Inflammatory macrophage (primary cell): ENCODE results near the gene IL27RA.
A peak's percentile ranks its signal among the peaks of the same experiment; 100 is the strongest.

Experiments used
- DNase-seq, 2 donors: peaks; one replicate each; pipeline ENCODE4 v3.0.0-alpha.2; 2020 to 2022
- total RNA-seq, 18 experiments: gene quantifications; one replicate each; lab custom pipeline; 2026; ENCODE audit warnings: mixed read lengths in 6 of 18, inconsistent platforms in 2 of 18; lab: John Stamatoyannopoulos, UW

The IL27RA gene
- 12.5 to 138 (median 70.3) reads per million in 18 experiments for total RNA-seq

DNA sequence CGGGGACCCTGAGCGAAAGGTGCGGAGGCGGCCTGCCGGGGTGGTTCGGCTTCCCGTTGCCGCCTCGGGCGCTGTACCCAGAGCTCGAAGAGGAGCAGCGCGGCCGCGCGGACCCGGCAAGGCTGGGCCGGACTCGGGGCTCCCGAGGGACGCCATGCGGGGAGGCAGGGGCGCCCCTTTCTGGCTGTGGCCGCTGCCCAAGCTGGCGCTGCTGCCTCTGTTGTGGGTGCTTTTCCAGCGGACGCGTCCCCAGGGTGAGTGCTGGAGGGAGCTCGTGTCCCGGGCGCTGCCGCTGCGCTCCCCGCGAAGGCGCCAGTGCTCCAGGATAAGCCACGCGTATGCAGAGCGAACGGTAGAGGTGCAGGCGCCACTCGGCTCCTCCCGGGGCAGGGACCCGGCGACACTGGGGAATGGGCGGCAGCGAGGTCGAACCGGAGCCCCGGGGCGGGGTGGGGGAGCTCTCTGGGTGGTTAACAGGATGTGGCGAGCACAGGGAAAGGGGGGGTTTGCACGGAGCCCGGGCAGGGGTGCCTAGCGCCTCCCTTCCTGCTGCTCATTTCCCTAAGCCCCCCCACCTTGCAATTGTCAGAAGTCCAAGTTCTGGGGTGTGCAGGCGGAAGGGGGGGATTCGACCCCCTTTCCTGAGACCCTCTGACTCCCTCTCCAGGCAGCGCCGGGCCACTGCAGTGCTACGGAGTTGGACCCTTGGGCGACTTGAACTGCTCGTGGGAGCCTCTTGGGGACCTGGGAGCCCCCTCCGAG is at the start of gene IL27RA:
Gene IL27RA (plus strand): TSS at position 44 of the 762 bp plus-strand sequence. CDS start 111 bp downstream, at position 155.
- peak; percentile 51 to 61 for DNase-seq

DNA sequence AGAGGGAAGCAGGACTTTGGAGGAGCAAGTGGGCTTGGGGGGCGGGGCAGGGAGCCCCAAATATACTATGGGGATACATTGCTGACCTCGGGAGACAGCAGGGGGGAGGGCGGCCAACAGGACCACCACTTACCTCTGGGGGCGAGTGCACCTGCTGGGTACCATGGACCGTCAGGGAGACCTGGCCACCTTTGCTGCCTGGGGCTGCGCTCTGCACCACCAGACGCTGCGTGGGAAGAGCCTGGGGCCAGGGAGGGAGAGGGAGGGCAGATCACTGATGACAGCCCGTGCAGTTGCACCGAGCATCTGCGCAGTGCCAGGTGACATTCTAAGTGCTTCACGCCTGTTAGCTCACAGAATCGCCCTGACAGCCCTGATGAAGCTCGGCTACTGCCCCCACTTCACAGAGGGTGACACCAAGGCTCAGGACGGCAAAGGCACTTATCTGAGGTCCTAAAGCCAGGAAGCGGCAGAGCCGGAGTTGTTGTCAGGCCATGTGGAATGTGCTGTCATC is 49.5 kb upstream of the IL27RA start:
- DNase-seq = no peak

DNA sequence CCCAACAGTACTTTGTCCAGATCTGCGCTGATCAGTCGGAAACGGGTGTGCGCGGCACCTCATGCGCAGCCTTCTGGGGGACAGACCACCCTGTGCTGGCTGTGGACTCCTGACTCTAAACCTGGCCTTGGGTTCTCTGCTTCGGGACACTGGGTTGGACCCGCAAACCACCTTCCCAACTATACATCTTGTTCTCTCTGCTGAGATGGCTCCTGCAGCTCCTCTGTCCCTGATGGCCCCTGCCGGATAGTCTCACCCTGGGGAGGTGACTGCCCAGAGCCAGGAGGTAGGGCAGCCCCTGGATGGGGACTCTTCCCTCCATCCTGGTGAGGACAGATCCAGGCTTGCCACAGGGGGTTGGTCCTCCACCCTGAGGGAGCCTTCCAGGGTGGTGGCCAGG is 48.8 kb upstream of the IL27RA start:
- no peak for DNase-seq

DNA sequence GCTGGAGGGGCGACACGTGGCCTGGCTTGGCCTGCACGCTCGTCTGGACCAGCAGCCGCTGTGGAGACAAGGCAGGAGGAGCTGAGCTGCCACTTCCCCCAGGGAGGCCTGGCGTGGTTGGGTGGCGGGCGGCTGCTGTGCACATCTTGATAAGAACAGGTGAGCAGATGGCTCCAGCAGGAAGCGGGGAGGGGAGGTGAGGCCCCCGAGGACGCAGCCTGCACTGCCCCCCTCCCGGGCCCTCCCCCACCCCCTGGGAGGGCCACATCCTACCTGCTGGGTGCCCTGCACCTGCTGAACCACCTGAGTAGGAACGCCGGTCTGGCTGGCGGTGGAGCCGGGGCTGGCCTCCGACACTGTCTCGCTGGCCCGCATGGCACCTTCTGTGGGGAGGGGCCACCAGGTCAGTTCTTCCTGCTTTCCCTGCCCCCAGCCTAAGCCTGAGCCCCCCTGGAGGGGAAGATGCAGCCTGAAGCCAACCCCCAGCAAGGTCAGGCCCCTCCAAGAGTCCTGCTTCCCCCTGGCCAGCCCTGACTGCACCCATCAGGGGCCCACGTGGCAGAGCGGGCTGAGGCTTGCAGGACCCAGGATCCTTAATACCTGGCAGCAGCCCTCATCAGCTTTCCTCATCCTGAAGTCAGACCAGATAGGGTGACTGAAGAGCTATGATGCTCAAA is 48.2 kb upstream of the IL27RA start:
- no peak for DNase-seq

DNA sequence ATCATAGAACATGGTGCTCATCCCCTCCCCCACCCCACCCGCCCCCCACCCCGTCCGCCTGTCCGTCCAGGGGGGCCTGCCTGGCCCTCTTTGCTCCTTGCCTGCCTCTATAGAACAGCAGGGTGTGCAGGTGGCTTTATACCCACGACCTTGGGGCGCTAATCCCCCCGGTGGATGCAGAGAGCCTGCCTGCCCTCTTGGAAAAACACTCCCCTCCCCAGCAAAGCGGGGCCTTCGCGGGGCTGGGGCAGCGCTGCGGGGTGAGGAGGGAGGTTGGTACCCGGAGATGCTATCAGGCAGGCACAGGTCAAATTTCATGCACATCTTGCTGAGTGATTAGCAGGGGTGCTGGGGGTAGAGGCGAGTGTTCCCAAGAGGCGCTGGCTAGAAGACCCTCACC is 47.4 kb upstream of the IL27RA start:
- DNase-seq = no peak

DNA sequence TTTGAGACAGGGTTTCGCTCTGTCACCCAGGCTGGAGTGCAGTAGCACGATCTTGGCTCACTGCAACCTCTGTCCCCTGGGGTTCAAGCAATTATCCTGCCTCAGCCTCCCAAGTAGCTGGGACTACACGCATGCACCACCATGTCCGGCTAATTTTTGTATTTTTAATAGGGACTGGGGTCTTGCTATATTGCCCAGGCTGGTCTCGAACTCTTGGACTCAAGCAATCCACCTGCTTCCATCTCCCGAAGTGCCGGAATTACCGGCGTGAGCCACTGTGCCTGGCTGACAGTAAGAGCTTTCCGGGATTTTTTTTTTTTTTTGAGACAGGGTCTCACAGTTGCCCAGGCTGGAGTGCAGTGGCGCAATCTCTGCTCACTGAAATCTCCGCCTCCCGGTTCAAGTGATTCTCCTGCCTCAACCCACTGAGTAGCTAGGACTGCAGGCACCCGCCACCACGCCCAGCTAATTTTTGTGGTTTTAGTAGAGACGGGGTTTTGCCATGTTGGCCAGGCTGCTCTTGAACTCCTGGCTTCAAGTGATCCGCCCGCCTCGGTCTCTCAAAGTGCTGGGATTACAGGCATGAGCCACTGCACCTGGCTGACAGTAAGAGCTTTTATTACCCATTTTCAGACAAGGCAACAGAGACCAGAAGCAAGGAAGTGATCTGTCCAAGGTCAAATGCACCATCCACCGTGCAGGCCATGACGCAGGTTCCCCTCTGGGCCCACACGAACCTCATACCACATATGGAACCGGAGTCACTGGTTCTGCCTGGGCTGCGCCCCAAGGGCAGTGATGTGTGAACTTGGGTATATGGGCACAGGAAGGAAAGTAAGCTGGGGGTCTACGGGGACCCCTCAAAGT is 46.5 kb upstream of the IL27RA start:
- peak; percentile 21 to 66 for DNase-seq

DNA sequence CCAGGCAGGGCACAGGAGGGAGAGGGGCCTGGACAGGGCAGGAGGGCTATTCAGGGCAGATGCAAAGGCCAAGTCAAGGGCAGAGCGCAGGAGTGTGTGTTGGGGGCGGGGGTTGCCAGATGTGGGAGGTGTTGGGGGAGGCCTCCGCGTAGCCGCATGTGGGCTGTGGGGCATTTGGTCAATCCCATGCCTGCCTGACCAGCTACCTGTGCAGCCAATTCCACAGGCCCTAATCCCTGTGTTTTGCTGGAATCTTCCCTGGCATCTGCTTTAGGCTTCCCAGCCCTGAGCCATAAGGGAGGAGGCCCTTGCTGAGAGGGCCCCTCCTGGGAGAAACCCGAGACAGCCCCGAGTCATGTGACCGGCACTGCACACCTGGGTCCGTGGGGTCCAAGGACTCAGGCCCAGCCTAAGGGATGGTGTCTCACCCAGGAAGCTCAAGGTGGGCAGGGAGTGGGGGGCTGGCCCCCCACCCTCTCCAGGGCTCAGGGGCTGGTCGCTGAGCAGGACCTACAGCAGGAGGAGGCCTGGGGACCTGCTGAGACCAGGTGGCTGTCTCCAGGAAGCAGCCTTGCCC is 45.7 kb upstream of the IL27RA start:
- DNase-seq = no peak

DNA sequence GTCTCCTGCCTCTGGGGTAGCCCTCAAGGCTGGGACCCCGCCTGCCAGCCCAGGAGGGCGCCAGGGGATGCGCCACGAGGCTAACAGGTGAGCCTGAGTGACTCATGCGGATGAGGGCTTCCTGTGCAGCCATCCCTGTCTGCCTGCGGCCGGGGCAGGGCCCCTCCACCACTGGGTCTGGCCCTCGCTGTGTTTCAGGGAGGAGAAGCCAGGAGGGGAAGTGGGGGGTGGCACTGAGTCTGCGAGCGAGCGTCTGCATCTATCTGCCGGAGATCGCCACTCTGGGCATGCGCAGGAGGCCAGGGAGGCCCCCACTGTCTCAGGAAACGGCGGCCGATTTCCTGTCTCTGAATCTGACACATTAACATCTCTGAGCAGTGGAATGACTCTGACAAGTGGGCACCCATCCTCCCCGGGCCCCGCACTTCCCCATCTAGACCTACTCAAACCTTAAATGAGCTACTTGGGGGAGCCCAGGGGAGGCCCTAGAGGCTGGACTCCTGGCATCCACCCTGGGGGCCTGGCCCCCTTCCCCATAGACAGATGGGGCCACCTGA is 45.1 kb upstream of the IL27RA start:
- peak; percentile 94 for DNase-seq

DNA sequence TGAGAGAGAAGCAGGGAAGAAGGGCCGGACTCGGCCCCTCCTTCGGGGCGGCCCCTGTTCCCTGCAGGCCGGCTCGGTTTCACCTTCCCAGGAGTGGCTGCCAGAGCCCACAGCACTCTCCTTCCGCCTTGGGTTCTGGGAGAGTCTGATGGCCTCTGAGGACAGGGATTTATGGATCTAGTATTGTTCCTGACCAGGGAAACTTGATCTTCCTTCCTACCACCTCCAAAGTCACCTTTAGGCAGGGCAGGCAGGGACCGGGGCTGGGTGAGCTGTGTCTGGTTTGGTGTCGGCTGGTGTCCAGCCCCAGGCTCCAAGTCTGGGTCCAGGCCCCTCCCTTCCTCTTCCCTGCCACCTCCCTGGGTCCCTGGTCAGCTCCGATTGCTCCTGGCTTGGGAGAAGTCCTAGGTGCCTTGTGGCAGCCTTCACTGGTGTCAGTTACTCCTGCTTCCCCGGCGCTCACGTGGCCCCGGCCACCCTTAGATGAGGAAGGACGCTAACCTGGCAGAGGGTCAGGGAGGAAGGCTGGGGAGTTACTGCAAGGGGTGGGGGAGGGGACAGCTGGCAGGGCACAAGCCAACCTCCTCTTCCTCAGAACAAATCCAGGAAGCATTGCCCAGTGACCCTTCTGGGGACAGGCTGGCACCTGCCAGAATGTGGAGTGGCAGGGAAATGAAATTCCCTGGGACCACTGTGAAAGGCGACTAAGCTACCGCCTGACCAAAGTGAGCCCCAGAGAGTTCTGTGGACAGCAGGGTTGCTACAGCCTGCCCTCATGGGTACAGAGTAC is 44.3 kb upstream of the IL27RA start:
- DNase-seq = peak; percentile 31 to 45

DNA sequence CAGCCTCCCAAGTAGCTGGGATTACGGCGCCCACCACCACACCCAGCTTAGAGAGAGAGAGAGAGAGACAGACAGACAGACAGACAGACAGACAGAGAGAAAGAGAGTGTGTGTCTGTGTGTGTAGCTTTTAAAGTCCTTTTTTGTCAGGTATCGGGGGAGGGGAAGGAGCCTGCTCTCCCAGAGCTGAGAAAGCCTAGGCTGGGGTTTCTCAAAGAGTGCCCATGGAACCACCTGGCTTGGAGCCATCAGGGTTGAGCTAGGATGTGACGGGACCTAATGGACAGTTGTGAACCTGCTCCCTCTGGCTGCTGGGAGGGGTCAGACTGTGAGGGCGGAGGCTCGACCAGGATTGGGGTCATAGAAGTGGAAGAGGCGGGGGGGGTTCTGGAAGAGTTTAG is 42.1 kb upstream of the IL27RA start:
- DNase-seq = no peak

DNA sequence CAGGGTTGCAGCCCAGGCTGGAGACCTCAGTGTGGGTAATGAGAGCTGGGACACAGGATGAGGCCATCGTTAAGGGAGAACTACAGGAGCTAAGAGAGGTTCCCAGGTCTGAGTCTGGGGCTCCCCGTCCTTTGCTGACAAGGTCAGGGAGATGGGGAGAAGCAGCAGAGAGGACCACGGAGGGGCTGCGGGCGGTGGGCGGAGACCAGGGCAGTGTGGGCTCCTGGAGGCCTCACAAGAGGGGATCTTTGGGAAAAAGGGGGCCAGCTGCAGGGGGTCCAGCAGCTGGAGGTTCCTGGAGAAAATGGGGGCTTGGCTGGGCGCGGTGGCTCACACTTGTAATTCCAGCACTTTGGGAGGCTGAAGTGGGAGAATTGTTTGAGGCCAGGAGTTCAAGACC is 41.5 kb upstream of the IL27RA start:
- DNase-seq = no peak

DNA sequence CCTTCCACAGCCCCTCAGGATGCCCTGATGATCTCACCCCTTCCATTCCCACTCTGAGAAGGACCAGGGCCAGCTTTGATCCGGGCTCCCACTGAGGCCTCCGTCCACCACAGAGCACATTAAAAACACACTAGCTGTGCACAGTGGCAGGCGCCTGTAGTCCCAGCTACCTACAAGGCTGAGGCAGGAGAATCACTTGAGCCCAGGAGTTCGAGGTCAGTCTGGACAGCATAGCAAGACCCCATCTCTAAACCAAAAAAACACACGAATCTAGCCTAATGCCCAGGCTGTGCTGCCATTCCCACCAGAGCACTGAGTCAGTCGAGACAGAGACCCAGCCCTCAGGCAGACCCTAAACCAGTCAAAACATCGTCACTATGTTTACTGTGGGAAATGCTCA is 39.5 kb upstream of the IL27RA start:
- DNase-seq = no peak

DNA sequence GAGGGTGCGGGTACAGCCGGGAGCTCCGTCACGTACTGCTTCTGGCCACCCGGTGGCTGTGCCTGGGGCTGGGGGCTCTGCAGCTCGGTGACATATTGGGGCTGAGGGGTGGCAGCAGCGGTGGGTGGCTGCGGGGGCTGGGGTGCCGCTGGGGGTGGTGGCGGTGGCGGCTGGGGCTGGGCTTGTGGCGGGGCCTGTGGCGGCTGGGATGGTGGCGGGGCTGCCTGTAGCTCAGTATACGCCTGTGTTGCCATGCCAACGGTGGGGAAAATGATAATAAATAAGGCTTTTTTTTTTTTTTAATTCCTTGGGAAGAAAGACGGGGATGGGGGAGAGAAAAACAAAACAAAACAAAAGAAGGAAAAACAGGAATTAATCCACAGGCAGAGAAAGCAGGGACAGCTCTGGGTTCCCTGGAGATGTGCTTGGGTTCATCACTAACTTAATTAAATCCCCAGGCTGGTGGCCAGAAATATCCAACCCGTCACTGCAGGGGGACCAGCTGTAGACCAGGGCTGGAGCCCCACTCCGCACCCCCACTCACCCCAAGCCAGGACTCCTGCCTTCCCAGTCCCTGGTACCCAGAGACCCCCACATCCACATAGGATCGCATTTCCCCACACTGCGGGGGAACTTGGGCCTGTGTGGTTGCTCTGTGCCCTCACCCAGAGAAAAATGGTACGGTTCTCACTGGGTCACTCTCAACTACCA is 37.8 kb upstream of the IL27RA start:
- DNase-seq = no peak

DNA sequence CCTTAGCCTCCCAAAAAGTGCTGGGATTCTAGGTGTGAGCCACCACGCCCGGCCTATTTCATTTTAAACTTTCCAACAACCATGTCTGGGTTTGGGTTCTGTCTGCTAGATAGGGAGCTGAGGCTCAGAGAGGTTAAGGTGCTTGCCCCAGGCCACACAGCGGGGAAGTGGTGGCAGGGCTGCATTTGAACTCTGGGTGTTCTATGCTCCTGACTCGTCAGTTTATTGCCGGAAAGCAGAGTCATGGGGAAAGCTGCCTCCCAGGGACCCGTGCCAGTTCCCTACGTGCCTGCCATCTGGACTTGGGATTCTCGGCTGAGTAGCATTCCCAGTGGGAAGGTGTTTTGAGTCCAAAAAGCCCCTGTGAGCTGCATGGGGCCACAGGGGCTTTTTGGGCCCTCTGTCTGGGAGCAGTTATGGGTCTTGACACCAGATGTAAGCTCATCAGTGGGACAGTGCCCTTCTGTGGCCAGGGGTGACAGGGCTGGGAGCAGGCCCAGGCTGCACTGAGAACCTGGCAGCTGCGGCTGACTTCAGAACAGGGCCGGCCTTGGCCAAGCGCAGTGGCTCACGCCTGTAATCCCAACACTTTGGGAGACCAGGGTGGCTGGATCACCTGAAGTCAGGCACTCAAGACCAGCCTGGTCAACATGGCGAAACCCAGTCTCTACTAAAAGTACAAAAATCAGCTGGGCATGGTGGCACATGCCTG is 36.4 kb upstream of the IL27RA start:
- no peak for DNase-seq

DNA sequence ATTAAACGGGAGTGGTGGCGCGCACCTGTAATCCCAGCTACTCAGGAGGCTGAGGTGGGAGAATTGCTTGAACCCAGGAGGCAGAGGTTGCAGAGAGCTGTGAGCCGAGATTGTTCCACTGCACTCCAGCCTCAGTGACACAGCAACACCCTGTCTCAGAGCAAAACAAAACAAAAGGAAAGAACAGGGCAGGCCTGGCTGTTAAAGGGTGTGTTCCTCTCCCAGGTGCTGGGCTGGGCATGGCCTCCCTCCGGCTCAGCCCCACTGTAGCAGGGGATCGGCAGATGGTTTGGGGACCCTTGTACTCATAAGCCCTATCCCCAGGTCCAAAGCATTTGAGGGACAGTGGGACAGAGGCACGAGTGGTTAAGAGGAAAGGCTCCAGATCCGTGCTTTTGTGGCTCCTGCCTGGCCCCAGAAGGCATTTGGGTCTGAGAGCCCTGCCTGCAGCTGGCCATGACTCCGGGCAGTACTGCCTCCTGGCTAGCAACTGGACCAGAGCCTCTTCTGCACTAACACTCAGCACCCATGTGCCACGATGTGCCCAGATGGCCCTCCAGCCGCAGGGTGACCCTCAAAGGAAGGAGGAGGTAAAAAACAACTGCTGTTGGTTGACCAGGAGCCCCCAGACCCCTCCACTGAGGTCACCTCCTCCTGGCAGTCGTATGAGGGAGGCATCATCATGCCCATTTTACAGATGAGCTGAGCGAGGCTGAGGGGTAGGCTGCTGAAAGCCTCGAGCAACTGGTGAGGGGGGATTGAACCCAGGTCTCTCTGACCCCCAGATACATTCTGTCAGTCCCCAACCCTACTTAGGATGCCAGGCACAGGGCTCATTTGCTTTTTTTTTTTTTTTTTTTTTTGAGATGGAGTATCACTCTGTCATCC is 35.4 kb upstream of the IL27RA start:
- no peak for DNase-seq

DNA sequence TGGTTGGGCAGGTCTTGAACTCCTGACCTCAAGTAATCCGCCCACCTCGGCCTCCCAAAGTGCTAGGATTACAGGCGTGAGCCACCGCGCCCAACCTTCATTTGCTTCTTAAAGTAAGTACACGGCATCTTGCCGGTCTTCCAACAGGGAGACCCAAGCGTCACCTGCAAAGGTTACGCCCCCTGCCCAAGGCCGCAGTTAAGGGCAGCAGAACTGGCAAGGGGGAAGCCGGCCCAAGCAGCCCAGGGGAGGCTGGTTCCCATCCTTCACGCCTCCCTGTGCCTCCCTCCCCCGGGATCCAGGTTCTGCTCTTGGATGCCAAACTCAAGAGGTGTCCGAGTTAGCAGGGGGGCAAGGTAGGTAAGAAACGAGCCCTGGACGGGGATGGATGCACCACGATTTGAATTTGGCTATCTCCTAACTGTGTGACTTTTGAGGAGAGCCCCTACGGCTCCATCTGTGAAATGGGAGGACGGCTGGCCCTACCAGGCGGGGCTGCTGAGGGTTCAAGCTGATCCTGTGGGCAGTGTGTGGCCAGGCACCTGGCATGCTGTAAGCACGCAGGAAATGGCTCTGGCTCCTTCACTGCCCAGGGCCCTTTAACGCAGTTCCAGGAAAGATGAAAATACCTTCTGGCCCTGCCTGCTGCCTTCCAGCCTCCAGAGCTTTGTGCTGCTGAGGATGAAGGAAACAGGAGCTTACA is 34.5 kb upstream of the IL27RA start:
- DNase-seq = no peak

DNA sequence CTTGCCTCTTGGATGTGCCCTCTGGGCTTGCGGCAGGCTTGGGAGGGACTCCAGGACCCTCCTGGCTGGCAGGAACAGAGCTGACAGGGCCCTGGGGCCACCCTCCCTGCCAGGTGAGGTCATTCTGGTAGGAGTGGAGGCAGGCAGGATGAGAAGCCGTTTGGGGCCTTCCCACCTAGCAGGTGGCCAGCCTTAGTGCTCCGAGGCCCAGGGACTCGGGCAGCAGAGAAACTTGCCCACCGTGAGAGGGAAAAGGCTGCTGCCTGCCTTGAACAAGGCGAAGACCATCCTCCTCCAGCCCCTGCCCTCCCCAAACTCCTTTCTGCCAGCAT is 34.0 kb upstream of the IL27RA start:
- no peak for DNase-seq

DNA sequence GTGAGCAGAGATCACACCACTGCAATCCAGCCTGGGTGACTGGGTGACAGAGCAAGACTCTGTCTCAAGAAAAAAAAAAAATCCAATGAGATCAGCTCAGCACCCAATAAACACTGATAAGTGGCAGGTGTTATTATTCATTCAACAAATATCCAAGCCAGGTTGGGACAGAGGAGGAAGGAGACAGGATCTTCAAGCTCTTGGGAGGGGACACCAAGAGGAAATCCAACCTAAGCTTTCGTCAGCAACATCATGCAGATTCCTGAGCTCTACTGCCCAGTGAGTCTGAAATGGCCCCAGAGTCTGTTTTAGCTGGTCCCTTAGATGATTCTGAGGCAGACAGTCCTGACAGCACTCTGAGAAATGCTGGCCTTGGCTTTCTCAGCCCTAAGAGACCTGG is 33.1 kb upstream of the IL27RA start:
- no peak for DNase-seq

DNA sequence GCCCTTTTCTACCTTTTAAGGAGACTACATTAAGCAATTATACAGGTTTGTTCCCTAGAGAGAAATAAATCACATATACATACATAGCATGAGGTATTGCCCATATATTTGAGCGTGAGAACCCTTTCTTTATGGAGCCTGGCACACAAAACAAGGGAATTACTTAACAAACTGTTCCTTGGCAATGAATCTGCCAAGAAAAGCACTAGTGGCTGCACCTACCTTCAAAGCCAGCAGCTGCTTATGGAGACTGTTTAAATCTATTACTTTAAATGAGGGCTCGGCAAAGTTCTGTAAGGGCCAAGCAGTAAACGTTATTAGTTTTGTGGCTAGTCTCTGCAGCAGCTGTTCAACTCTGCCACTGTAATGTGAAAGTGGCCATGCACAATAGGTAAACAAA is 32.5 kb upstream of the IL27RA start:
- no peak for DNase-seq
